ENCODE data around the gene AKAP8L. TPM values are rescaled to one million over a fixed set of nuclear protein-coding genes. Genes with fewer than 3 reads are reported as not detected.

AKAP8L gene
- total and polyA plus RNA-seq, 9 of the 15 experiments (the other 6 are each of a cell fraction or from before 2014, with no cell fraction given), result 2.4 to 116 (median 70.7) TPM

DNA sequence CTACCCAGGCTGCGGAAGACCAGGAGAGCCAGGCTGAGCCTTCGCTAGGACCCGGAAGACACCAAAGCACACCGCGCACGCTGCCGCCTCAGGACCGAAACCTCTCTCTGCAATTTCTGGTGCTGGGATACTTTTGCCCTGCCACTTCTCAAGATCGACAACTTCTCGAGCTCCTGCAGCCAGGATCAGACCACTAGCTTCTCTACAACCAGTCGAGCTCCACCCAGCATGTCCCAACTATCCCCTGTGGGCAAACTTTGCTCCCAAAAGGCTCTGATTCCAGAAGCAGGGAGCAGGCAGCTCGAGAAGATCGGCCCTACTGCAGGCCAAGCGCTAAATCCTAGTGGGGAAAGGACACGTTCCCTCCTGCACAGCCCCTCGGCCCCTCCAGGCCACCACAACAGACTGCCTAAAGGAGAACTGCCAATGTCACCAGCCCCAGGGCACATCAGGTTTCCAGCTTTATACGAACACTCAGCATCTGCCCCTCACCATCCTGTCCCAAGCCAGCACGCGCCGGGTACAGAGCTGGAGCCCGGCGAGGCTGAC lies 40.2 kb downstream of the AKAP8L start (continued):
- TF ChIP-seq CLOCK (CRISPR knock-in tag; IDR thresholded peaks at IDR 0.05; ENCODE audit: borderline replicate concordance) (no peak), KAT7 (CRISPR knock-in tag; IDR thresholded peaks at IDR 0.05; ENCODE audit: borderline replicate concordance) (no peak; the same call in 1 of the 2 replicates), ZNF75A (CRISPR knock-in tag; IDR thresholded peaks at IDR 0.05) (no peak), CEBPG (CRISPR knock-in tag; IDR thresholded peaks at IDR 0.05) (peak; percentile 12; the same call in 1 of the 2 replicates), CEBPG (tag; conservative IDR thresholded peaks at IDR 0.05 in 1 of 2, IDR thresholded peaks at IDR 0.05 in 1 of 2) (no peak), PKNOX1 (IDR thresholded peaks at IDR 0.05) (no peak), ZNF518B (CRISPR knock-in tag; IDR thresholded peaks at IDR 0.05) (no peak), NFATC3 (IDR thresholded peaks at IDR 0.05) (no peak), SUPT5H (IDR thresholded peaks at IDR 0.05) (no peak), CHCHD3 (CRISPR knock-in tag; IDR thresholded peaks at IDR 0.05) (no peak), MAX (CRISPR knock-in tag; IDR thresholded peaks at IDR 0.05) (peak; percentile 50; the same call in 1 of the 2 replicates), BCOR (IDR thresholded peaks at IDR 0.05) (no peak), L3MBTL2 (IDR thresholded peaks at IDR 0.05) (0 out of 2 replicates have a peak, but pooled peaks have one; percentile 12)
- TF ChIP-seq, protein P1, sequence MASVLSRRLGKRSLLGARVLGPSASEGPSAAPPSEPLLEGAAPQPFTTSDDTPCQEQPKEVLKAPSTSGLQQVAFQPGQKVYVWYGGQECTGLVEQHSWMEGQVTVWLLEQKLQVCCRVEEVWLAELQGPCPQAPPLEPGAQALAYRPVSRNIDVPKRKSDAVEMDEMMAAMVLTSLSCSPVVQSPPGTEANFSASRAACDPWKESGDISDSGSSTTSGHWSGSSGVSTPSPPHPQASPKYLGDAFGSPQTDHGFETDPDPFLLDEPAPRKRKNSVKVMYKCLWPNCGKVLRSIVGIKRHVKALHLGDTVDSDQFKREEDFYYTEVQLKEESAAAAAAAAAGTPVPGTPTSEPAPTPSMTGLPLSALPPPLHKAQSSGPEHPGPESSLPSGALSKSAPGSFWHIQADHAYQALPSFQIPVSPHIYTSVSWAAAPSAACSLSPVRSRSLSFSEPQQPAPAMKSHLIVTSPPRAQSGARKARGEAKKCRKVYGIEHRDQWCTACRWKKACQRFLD (CRISPR knock-in tag; IDR thresholded peaks at IDR 0.05), result peak; percentile 60; the same call in 1 of the 2 replicates
- TF ChIP-seq, protein P2, sequence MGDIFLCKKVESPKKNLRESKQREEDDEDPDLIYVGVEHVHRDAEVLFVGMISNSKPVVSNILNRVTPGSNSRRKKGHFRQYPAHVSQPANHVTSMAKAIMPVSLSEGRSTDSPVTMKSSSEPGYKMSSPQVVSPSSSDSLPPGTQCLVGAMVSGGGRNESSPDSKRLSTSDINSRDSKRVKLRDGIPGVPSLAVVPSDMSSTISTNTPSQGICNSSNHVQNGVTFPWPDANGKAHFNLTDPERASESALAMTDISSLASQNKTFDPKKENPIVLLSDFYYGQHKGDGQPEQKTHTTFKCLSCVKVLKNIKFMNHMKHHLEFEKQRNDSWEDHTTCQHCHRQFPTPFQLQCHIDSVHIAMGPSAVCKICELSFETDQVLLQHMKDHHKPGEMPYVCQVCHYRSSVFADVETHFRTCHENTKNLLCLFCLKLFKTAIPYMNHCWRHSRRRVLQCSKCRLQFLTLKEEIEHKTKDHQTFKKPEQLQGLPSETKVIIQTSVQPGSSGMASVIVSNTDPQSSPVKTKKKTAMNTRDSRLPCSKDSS (IDR thresholded peaks at IDR 0.05; ENCODE audit: low read depth, partially characterized antibody), result no peak
